Aorta (tissue), 5 donors: ENCODE measurements around the gene PPM1E. TPM values are rescaled to one million over a fixed set of nuclear protein-coding genes. Genes with fewer than 3 reads are reported as not detected.

Experiments used
- ATAC-seq: fragments of 200-7000 bp; cut with Tn5 transposase; one replicate; pipeline ENCODE4 v1.9.1; 2022; ENCODE audit warnings: moderate library complexity; ENCODE audit not compliant: low FRiP score
- DNase-seq, 2 donors: peaks; one replicate each; pipeline ENCODE4 v3.0.0-alpha.2; 2020
- H3K27ac ChIP-seq, 2 donors: one replicate each; pipeline ENCODE4 v1.5.1; 2013; ENCODE audit warnings: low read length in 2 of 2, mild to moderate bottlenecking in 2 of 2, moderate library complexity in 2 of 2, control low read depth in 1 of 2, inconsistent platforms in 1 of 2, low read depth in 1 of 2
- H3K27me3 ChIP-seq, 2 donors: one replicate each; pipeline ENCODE4 v1.6.1; 2013; ENCODE audit warnings: control low read depth in 1 of 2, low read length in 1 of 2, mild to moderate bottlenecking in 1 of 2, moderate library complexity in 1 of 2; ENCODE audit not compliant: insufficient read depth in 2 of 2, control insufficient read depth in 1 of 2
- H3K36me3 ChIP-seq, 2 donors: one replicate each; pipeline ENCODE4 v1.6.1; 2013; ENCODE audit warnings: control low read depth in 1 of 2, low read length in 1 of 2, mild to moderate bottlenecking in 1 of 2; ENCODE audit not compliant: insufficient read depth in 2 of 2, control insufficient read depth in 1 of 2
- H3K4me1 ChIP-seq, 2 donors: one replicate each; pipeline ENCODE4 v1.6.1; 2013; ENCODE audit warnings: low read length in 2 of 2, control low read depth in 1 of 2, mild to moderate bottlenecking in 1 of 2, moderate library complexity in 1 of 2; ENCODE audit not compliant: insufficient read depth in 2 of 2, control insufficient read depth in 1 of 2
- H3K4me3 ChIP-seq, 2 donors: one replicate each; pipeline ENCODE4 v1.5.1; 2013; ENCODE audit warnings: low read length in 2 of 2, control low read depth in 1 of 2, mild to moderate bottlenecking in 1 of 2
- H3K9me3 ChIP-seq: one replicate; pipeline ENCODE4 v1.6.1; 2013; ENCODE audit warnings: mild to moderate bottlenecking, low read length; ENCODE audit not compliant: control insufficient read depth
- WGBS, 2 donors: extraction: QIAGEN DNeasy Blood & Tissue Kit; methylation state at CpG; one replicate each; pipeline ENCODE4 v1.1.7; 2013; 5-methylcytosine and 5-hydroxymethylcytosine counted together
- intact Hi-C, 2 donors: fragments of 100-400 bp; cut with DNase I; formaldehyde crosslinking; loops; one replicate each; pipeline versions ENCODE4 v1.14.2 to v1.15.0; 2022
- polyA plus RNA-seq, 2 donors: library from polyadenylated mRNA; stranded (reverse); fragments of 200-250 nt; gene quantifications; one replicate each; pipeline ENCODE4 v1.2.3, GENCODE V29; 2013
- total RNA-seq, 2 donors: library from RNA; stranded (reverse); fragmentation: NEBNext Ultra II Directional; extraction: Animal tissue kit (Norgen Biotek cat#: 25700); gene quantifications; one replicate each; pipeline ENCODE4 v1.2.1, GENCODE V29; 2021
- donor health status: healthy with polysubstance abuse.
- donor health status: Bipolar disorder and iron deficiency.
- donor health status: DM: no; HTN: no; CAD: no.
- donor health status: DM: no; HTN: no; CAD: no.
- donor health status: DM: yes; HTN: yes; CAD: no.

PPM1E gene
- total and polyA plus RNA-seq, 4 donors, result 0.06 to 0.21 TPM; not detected in 2

- Histone ChIP-seq H3K9me3 (no peaks in the 10 kb centered on the region), H3K4me1 (no peaks in the 10 kb centered on the region), H3K27me3 (no peaks in the 10 kb centered on the region), H3K36me3 (no peaks in the 10 kb centered on the region), H3K27ac (no peak overlapping the region), H3K4me3 (no peak overlapping the region)
- ATAC-seq (peak; percentile 38), DNase-seq (no peak)
- intact Hi-C loops, result no loop called here
- WGBS, 2 donors, result 95 to 97% methylated on average over 1 of the region's 1 CpG
Observed at GRCh38 chr17:59026176-59026939, 270.7 kb downstream of the PPM1E start.

GRCh38 chr17:59027750-59028149, 272.1 kb downstream of the PPM1E start:
- H3K4me1 ChIP-seq, result no peaks in the 10 kb centered on the region
- no peak overlapping the region for H3K4me3 ChIP-seq
- H3K9me3 ChIP-seq, result no peaks in the 10 kb centered on the region
- WGBS, 2 donors, result 71 to 78% methylated on average over 4 of the region's 4 CpGs
- intact Hi-C loops, result no loop called here
- no peaks in the 10 kb centered on the region for H3K27me3 ChIP-seq
- H3K36me3 ChIP-seq, result no peaks in the 10 kb centered on the region
- no peak overlapping the region for H3K27ac ChIP-seq
- ATAC-seq (no peak), DNase-seq (no peak)

GRCh38 chr17:59028328-59028727, 272.7 kb downstream of the PPM1E start:
- H3K9me3 ChIP-seq, result no peaks in the 10 kb centered on the region
- no peaks in the 10 kb centered on the region for H3K4me1 ChIP-seq
- DNase-seq (no peak), ATAC-seq (no peak)
- H3K4me3 ChIP-seq, result no peak overlapping the region
- 75 to 80% methylated on average over 6 of the region's 6 CpGs for whole genome bisulfite sequencing, 2 donors
- intact Hi-C loops, result no loop called here
- no peaks in the 10 kb centered on the region for H3K36me3 ChIP-seq
- no peak overlapping the region for H3K27ac ChIP-seq
- no peaks in the 10 kb centered on the region for H3K27me3 ChIP-seq

- no peaks in the 10 kb centered on the region for H3K27me3 ChIP-seq
- H3K27ac ChIP-seq, result no peak overlapping the region
- no peak for ATAC-seq
- DNase-seq, result no peak
- H3K36me3 ChIP-seq, result no peaks in the 10 kb centered on the region
- intact Hi-C loops, result no loop called here
- no peaks in the 10 kb centered on the region for H3K4me1 ChIP-seq
- no peak overlapping the region for H3K4me3 ChIP-seq
- no peaks in the 10 kb centered on the region for H3K9me3 ChIP-seq
- 93 to 100% methylated on average over 1 of the region's 1 CpG for WGBS, 2 donors
Observed at GRCh38 chr17:59030811-59031210, 275.2 kb downstream of the PPM1E start.

Other genes with a start within 250 kb of the PPM1E start
- 10 to 100 TPM; 38.7 to 38.8 TPM for gene MTMR4, start 241.2 kb upstream of the PPM1E start, total RNA-seq
- 10 to 100 TPM; 14.0 to 17.7 TPM for gene MTMR4, start 241.2 kb upstream of the PPM1E start, polyA plus RNA-seq
- under 1 TPM; 0.16 to 0.24 TPM for gene TEX14, start 63.8 kb upstream of the PPM1E start, total RNA-seq
- under 1 TPM in 1 of 2 donors, not detected in 1; 0.18 TPM for gene TEX14, start 63.8 kb upstream of the PPM1E start, polyA plus RNA-seq
- 10 to 100 TPM; 21.0 to 25.0 TPM for gene RAD51C, start 63.3 kb upstream of the PPM1E start, total RNA-seq
- 10 to 100 TPM; 20.0 to 37.6 TPM for gene RAD51C, start 63.3 kb upstream of the PPM1E start, polyA plus RNA-seq